WERI-Rb-1 (cell line): ENCODE results near the gene ACOXL.

Experiments
- DNase-seq: peaks from one replicate; pipeline ENCODE4 v3.0.0-alpha.2; 2020
- H3K27ac ChIP-seq: fragments of 250-450 bp; sonication (Bioruptor Pico); 2 replicates; pipeline ENCODE4 v1.5.1; 2020; ENCODE audit warnings: mild to moderate bottlenecking, moderate library complexity
- H3K27me3 ChIP-seq: fragments of 250-450 bp; sonication (Bioruptor Pico); 2 replicates; pipeline ENCODE4 v1.5.1; 2021; ENCODE audit warnings: mild to moderate bottlenecking, low read depth, moderate library complexity; ENCODE audit not compliant: insufficient read depth, severe bottlenecking
- H3K36me3 ChIP-seq: fragments of 250-450 bp; sonication (Bioruptor Pico); 2 replicates; pipeline ENCODE4 v1.5.1; 2020; ENCODE audit warnings: mild to moderate bottlenecking, moderate library complexity
- H3K4me3 ChIP-seq: 2 replicates; pipeline ENCODE4 v1.5.1; 2011; ENCODE audit warnings: low read depth, mild to moderate bottlenecking, control low read depth, low read length
- H3K9me3 ChIP-seq: fragments of 250-450 bp; sonication (Bioruptor Pico); 2 replicates; pipeline ENCODE4 v1.5.1; 2021; ENCODE audit warnings: mild to moderate bottlenecking, moderate library complexity; ENCODE audit not compliant: severe bottlenecking
- CTCF ChIP-seq: IDR thresholded peaks from 2 replicates; pipeline ENCODE4 v1.5.1; 2011; ENCODE audit warnings: low read depth, mild to moderate bottlenecking, control low read depth, inconsistent platforms, low read length

The ACOXL gene

GRCh38 chr2:110788976-110789375 lies 56.6 kb downstream of the ACOXL start:
- Histone ChIP-seq H3K27me3 (peaks cover 75% of the 10 kb centered on the region), H3K27ac (no peak overlapping the region), H3K9me3 (no peaks in the 10 kb centered on the region), H3K4me3 (no peak overlapping the region), H3K36me3 (no peaks in the 10 kb centered on the region)
- no peak for TF ChIP-seq CTCF
- no peak for DNase-seq

DNA sequence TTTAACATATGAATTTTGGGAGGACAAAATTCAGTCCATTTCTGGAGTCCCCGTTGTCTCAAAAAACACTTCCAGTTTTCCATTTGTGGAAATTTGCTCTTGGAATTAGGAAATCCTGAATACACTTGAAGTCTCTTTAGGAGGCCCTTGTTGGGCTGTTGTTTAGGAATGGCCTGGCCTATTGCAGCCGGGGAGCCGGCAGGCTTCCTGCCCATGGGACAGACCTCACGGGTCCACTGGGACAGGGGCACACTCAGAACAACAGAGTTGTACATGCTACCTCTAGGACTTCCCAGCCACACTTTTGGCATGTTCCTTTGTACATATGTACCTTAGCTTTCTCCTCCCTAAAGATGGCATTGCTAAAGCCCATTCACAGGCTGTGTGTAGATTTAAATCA lies 57.3 kb downstream of the ACOXL start:
- no peak for DNase-seq
- H3K36me3 ChIP-seq = no peaks in the 10 kb centered on the region
- no peak overlapping the region for H3K4me3 ChIP-seq
- TF ChIP-seq CTCF = no peak
- no peaks in the 10 kb centered on the region for H3K9me3 ChIP-seq
- H3K27ac ChIP-seq = no peak overlapping the region
- H3K27me3 ChIP-seq = peaks cover 76% of the 10 kb centered on the region

DNA sequence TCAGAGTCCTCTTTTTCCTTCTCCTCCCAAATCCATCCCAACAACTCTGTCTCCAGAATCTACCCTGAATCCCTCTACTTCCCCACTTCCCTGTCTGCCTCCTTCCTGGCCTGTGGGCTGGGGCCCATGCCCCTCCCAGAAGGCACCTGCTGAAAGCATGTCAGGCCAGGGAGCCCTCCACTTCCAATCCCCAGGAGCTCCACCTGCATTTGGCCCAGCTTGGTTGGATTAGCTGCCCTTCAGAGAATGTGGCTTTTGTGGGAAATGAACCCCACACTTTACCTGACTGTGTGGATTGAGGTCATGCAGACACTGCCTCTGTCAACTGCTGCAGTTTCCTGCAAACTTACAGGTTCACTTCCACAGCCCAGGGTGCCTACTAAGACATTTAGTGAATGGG lies 58.5 kb downstream of the ACOXL start:
- Histone ChIP-seq H3K27ac (no peak overlapping the region), H3K36me3 (no peaks in the 10 kb centered on the region), H3K27me3 (peaks cover 83% of the 10 kb centered on the region), H3K4me3 (no peak overlapping the region), H3K9me3 (no peaks in the 10 kb centered on the region)
- no peak for DNase-seq
- TF ChIP-seq CTCF = no peak

DNA sequence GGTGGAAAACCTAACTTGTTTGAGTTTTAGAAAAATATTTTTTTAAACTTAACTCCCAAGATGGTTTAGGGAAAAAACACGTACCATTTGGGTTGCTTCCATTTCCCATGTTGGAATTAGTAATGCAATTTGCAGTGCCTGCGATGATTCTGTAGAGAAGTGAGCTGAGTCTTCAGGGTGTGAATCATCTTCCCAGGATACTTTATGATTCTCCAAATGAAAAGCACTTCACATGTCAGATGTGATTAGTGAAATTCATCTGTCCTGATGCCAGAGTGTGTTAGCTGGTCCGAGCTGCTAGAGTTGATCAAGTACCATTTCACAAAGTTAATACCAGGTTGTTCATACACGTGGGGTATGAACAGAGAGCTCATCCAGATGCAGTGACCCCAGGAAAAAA lies 59.1 kb downstream of the ACOXL start:
- no peak for TF ChIP-seq CTCF
- no peak overlapping the region for H3K4me3 ChIP-seq

GRCh38 chr2:110793034-110793433 lies 60.7 kb downstream of the ACOXL start:
- no peak for TF ChIP-seq CTCF
- Histone ChIP-seq H3K36me3 (no peaks in the 10 kb centered on the region), H3K9me3 (no peaks in the 10 kb centered on the region), H3K27ac (no peak overlapping the region), H3K27me3 (peaks cover 86% of the 10 kb centered on the region), H3K4me3 (no peak overlapping the region)
- no peak for DNase-seq

More for the DNA sequence above, 59.1 kb downstream of the ACOXL start:
- Histone ChIP-seq H3K27me3 (peaks cover 83% of the 10 kb centered on the region), H3K9me3 (no peaks in the 10 kb centered on the region), H3K36me3 (no peaks in the 10 kb centered on the region), H3K27ac (no peak overlapping the region)
- no peak for DNase-seq

DNA sequence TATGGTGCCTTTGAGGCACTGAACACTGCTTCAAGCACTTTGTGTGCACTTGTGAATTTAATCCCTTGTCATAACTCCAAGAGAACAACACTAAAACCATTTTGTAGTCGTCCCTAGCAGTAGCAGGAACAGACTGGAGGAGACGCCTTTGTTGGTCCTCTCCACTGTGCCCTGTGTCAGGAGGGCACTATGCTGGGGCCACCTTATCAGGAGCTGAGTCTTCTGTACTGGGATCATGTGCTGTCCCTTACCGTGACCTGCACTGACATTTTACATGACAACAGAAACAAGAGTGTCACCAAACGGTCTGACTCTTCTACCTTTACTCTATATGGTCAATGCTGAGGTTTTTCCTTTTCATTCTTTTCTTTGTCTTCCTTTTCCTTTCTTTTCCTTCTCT lies 62.0 kb downstream of the ACOXL start:
- Histone ChIP-seq H3K36me3 (no peaks in the 10 kb centered on the region), H3K27me3 (peaks cover 85% of the 10 kb centered on the region), H3K9me3 (no peaks in the 10 kb centered on the region), H3K4me3 (no peak overlapping the region), H3K27ac (no peak overlapping the region)
- DNase-seq = no peak
- TF ChIP-seq CTCF = no peak
